HK-2 (cell line): ENCODE measurements around the gene ABL1.
"Not testable (repeated sequence)": the region's sequence is repeated elsewhere in the genome, so short reads cannot be mapped to it uniquely, and the experiment has no call there.

Source experiments
- DNase-seq: peaks from one replicate; pipeline ENCODE4 v3.0.0-alpha.2; 2018; ENCODE audit not compliant: unreplicated experiment

The ABL1 gene

DNA sequence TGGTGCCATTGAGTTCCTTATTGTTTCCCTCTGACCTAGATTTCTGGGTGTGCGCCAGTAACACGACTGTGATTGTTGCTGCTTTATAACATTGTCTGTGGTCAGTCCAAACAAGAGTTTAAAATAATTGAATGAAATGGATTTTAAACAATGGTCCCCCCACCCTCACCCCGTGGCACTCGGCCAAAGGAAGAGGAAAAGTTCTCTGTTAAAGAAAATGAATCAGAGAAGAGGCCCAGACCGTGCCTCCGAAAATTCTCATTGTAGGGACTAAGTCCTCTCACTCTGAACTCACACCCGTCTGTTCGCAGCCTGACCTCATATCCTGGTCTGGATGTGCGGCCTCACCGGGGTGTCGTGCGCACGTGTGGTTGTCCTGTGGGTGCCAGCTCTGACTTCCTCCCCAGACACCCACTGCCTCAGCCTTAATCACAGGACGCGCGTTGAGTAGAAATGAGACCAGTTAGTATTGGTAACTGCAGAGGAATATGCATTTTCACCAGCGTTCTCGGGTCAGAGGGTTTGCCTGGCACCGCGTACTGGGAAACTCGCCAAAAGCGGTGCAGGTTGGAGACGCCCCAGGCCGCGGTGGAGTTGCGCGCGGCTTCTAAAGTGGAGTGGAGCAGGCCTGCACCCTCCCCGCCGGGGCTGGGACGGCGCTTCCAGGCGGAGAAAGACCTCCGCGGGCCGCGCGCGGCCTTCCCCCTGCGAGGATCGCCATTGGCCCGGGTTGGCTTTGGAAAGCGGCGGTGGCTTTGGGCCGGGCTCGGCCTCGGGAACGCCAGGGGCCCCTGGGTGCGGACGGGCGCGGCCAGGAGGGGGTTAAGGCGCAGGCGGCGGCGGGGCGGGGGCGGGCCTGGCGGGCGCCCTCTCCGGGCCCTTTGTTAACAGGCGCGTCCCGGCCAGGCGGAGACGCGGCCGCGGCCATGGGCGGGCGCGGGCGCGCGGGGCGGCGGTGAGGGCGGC lies at the start of gene ABL1:
Gene ABL1, plus strand, starts transcription at position 884 of the 966 bp plus-strand sequence. CDS start 193 bp downstream, outside the sequence.
- DNase-seq = peak; percentile 86

DNA sequence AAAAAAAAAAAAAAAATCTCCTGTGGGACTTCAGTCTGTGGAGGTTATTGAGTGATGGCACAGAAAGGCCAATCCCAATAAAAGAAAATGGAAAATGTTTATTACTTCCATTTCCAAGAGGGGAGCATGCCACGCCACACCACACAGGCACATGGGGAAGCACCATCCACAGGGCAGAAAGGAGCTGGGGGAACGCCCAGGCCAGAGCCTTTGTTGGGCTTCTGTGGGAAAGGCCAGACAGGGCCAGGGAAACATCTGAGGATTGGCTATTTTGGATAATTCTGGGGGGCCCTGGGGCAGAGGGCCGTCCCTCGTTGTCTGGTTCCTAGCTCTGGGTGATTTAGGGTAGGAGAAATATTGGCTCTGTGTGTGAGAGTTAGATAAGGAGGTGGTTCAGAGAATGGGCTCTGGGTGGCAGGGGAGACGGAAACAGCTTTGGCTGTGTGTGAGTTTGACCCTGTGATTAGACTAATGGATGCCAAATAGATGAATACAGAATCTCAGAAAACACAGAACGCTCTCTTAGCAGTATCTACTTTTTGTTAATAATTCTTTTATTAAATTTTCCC lies 49.0 kb upstream of the ABL1 start:
- no peak for DNase-seq

DNA sequence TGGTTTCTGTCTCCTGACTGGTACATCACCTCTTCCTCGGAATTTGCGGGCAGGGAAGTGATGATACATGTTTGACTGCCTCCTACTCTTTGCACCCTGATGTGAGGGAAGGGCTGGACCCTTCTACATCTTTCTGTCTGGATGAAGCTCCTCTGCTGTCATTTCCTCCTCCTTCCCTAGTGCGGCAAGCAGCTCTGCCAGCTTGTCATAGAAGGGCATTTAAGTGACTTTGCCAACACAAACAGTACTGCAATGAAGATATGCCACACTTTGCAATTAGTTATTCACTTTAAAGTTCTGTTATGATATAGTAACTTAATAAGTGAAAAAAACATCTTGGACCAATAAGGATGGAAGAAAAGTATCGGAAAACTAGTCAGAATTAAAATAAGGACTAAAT lies 48.5 kb upstream of the ABL1 start:
- DNase-seq = no peak

DNA sequence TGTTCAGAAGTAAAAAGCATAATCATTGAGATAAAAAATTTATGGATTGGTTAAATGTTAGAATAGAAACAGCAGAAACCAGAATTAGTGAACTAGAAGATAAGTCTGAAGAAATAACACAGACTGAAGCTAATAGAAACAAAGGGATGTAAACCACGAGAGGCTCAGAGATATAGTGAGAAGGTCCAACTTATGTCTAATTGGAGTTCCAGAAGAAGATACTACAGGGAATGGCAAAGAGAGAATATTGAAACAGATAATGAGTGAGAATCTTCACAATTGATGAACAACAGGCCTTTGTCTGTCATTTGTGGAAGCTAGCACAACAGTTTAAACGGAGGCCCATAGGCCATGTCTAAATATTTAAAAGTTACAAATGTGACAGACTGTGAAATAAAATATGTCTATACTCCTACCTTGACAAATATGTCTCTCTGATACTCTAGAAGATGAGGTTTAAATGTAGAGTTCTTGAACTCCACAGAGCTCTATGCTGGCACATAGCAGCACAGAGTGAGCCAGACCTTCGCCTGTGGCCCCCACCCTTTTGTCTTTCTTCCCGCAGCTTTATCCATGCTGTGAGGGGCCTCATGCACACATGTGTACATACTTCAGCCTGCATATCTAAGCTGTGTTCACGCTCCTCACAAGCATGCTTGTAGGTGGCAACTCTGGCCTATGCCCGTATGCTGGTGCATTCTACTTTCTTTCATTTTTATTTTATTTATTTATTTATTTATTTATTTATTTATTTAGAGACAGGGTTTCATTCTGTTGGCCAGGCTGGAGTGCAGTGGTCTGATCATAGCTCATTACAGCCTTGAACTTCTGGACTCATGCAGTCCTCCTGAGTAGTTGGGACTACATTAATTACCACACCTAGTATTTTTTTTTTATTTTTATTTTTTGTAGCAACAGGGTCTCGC lies 45.0 kb upstream of the ABL1 start:
- DNase-seq = no peak

DNA sequence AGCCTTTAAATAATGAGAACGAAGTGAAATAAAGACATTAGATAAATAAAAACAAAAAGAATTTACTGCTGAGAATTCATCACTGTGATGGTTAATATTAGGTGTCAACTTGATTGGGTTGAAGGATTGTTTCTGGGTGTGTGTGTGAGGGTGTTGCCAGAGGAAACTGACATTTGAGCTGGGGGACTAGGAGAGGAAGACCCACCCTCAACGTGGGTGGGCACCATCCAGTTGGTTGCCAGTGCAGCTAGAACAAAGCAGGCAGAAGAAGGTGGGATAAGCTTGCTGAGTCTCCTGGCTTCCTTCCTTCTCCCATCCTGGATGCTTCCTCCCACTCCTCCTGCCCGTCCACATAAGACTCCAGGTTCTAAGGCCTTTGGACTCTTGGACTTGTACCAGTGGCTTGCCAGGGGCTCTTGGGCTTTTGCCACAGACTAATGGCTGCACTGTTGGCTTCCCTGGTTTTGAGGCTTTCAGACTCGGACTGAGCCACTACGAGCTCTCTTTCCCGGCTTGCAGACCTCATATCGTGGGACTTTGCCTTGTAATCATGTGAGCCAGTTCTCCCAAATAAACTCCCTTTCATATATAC lies 43.7 kb upstream of the ABL1 start:
- DNase-seq = no peak

DNA sequence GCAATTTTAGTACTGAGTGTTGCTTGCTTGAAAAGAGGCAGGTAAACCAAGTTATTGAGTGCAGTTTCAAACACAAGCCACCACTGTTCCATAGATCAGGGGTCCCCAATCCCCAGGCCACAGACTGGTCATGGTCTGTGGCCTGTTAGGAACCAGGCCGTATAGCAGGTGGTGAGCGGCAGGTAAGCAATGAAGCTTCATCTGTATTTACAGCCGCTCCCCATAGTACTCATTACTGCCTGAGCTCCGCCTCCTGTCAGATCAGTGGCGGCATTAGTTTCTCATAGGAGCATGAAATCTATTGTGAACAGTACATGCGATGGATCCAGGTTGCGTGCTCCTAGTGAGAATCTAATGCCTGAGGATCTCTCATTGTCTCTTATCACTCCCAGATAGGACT lies 41.5 kb upstream of the ABL1 start:
- DNase-seq = no peak

DNA sequence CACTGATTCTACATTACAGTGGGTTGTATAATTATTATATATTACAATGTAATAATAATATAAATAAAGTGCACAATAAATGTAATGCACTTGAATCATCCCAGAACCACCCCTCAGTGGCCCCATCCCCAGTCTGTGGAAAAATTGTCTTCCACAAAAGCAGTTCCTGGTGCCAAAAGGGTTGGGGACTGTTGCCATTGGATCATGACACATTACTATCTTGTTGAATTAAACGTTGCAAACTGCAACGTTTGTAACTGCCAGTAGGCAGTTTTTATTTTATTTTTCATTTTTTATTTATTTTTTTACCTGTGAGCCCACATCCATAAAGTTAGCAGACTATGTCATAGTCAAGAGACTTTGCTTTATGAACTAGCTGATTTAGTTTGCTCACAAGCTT lies 41.0 kb upstream of the ABL1 start:
- not testable (repeated sequence) for DNase-seq

DNA sequence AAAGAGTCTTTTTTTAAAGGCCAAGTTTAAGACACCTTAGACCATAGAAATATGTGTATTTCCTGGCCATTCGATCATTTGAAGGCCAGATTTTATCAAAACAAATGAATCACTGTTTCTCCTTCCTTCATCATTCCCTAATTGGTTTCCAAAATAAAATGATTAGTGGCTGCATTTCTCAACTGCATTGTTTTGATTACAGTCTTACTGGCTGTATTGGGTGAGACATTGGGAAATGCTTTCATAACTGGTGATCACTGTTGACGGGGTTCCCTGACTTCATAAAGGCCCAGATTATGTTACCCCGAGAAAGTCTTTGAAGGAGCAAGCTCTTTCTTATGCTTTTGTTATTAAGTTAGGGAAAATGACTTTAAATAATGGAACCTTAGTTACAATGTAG lies 40.6 kb upstream of the ABL1 start:
- DNase-seq = not testable (repeated sequence)

DNA sequence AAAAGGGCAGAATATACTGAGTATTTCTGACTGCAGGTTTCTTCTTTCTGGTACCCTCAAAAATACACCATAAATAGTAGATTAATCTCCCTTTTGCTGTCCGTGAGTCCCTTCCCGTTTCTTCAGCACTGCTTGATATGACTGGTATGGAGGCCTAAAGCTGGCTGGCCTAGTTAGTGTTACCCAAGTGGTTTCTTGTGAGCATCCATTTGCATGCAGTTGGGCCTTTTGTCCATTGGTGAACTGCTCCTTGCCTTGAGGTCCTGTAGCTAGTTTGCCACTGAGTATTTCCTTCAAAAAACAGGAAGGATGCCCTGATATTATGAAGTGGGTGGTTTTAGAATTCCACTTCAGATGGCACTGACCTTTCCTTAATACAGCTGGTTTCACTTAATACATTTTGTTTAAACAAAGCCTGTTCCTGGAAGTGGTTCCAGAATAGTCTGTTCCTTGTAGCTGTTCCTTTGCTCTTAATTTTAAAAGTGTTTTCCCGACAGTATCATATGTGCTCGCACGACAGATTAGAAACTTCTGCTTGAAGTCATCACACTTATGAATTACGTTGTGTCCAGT lies 40.0 kb upstream of the ABL1 start:
- DNase-seq = no peak

DNA sequence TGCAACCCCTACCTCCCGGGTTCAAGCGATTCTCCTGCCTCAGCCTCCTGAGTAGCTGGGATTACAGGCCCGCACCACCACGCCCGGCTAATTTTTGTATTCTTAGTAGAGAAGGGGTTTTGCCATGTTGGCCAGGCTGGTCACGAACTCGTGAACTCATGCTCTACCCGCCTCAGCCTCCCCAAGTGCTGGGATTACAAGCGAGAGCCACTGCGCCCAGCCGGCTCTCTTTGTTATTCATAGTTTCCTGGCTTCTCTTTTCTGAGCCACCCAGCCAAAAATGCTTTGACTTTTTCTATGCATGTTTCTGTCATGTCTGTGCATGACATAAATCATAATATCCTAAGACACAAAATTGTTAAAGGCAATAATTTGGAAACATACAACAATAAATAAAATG lies 31.9 kb upstream of the ABL1 start:
- DNase-seq = not testable (repeated sequence)

DNA sequence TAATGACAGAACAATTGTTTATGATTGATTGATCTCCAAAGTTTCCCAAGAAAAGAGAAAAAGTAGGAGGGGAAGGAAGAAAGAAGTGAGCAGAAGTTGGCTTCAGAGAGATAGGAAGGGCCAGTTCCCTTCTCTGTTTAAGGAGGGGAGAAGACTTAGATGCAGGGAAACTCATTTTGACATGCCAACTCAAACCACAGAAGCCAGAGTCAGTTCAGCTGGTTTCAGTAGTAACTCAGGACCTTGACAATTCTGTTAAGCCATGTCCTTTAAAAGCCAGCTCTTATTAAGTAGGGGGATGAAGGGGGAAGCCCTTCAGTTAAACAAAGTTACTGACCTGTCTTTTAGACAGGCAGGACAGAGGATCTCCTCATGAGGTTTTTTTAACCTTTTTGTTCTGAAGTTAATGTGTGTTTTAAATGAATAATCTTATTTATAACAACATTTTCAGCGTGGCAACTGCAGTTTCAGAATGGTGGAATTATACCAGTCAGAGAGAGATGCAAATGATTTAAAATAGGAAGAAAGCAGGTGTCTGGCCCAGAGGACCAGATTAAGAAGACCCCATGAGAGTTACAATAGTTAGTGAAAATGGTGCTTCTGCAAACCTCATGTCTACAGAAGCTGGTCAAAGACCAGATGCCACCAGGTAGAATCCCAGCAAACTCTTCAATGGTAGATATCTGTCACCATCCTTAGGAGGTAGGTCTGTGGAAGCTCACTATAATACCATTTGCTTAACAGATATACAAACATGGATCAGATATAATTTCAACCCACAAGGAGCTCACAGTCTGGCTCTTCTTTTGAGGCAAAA lies 29.3 kb upstream of the ABL1 start:
- DNase-seq = no peak

DNA sequence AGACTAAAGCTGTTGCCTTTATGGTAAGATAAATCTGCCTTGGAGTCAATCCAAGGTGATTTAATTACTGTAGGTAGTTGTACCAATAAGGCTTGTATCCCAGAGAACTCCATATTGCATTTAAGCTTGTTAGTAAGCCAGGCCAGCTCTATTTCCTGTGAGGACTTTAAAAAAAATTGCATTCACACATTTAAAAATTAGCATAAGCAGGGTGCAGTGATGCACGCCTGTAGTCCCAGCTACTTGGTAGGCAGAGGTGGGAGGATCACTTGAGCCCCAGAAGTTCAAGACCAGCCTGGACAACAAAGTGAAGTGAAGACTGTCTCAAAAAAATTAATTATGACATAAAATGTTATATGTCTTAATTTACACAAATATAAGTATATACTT lies 28.7 kb upstream of the ABL1 start:
- no peak for DNase-seq

DNA sequence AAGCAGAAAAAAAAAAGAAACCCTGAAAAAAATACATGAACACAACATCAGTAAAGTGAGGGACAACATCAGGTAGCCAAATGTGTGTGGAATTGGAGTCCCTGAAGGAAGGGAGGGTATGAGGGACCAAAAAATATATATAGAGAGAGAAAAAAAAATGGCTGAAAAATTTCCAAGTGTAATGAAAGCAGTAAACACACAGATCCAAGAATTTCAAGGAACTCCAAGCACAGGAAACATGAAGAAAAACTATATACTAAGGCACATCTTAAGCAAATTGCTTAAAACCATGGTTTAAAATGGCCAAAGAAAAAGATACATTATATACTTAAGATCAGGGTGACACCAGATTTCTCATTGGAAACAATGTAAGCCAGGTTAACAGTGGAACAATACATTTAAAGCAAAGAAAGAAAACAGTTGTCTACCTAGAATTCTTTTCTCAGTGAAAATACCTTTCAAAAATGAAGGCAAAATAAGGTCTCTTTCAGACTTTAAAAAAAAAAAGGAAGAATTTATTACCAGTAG lies 24.4 kb upstream of the ABL1 start:
- no peak for DNase-seq

DNA sequence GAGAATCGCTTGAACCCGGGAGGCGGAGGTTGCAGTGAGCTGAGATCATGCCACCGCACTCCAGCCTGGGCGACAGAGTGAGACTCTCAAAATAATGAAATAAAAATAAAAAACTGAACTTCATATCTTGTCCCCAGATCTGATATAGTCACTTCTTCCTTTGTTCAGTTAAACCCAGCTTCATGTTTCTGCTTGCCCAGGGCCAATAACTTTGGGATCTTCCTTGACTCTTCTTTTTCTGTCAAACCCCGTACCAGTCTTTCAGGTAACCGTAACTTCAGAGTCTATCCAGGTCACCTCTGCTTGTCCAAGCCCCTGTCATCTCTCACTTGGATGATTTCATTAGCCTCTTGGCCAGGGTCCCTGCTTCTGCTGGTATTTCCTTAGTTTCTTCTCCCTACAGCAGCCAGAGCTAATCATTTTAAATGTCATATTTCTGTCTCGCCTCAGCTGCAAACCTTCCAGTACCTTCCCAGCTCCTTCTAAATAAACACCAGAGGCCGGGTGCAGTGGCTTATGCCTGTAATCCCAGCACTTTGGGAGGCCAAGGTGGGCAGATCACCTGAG lies 19.7 kb upstream of the ABL1 start:
- DNase-seq = no peak

DNA sequence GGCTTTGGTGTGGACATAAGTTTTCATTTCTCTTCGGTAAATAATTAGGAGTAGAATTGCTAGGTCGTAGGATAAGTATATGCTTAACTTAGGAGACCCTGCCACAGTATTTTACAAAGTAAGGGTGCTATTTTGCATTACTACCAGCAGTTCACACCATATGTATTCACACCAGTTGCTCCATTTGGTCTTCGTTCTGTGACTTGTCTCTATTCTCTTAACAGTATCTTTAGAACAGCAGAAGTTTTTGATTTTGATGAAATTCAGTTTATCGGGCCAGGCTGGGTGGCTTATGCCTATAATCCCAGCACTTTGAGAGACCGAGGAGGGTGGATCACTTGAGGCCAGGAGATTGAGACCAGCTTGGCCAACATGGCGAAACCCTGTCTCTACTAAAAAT lies 17.1 kb upstream of the ABL1 start:
- no peak for DNase-seq

DNA sequence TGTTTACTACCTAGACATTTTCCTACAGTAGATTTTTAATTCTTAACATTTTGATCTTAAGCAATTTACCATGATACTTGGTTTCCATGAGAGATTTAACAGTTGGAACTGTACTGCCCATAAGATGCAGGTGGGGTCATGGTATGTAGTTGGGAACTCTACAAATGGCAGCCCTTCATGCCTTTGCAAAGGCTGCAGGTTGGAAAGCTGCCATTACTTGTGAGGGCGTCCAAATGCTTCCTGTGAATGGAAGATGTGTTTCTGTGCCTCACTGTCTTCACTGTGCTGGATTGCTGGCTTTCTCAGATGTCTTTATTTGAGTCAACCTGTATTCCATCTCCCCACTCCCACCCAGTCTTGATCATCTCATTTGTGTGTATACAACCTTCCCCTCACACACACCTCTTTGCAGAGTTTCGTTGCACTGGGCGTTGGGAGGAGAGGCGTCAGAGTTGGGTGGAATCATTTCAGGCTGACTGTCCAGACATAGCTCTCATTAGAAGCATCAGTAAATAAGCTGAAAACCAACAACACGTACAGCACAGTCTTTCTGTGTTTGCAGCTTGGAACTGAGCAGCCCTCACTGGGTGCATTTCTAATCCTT lies 14.8 kb upstream of the ABL1 start:
- no peak for DNase-seq

DNA sequence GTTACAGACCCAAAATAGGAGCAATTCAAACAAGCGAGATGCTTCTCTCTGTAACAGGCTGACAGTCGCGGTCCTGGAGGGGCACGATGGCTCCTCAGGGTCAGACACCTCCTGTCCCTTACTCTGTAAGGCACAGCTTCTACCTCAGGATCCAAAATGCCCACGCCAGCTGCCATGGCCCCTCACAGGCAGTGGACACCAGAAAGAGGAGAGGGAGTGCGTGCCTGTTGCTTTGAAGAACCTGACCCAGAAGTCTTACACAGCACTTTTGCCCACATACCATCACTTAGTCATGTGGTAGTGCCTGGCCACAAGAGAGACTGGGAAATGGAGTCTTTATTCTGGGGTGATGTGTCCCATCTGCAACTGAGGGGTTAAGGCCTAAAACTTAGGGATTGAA lies 11.6 kb upstream of the ABL1 start:
- no peak for DNase-seq

DNA sequence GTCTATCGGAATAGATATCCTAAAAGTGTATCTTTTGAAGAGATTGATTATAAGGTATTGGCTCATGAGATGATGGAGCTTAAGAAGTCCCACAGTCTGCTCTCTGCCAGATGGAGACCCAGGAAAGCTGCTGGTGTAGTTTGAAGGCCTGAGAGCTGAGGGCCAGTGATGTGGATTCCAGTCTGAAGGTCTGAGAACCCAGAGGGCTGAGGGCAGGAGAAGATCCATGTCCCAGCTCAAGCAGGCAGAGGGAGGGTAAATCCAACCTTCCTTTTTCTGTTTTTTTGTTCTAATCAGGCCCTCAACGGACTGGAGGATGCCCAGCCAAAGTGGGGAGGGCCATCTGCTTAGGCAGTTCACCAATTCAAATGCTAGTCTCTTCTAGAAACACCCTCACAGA lies 11.0 kb upstream of the ABL1 start:
- no peak for DNase-seq

DNA sequence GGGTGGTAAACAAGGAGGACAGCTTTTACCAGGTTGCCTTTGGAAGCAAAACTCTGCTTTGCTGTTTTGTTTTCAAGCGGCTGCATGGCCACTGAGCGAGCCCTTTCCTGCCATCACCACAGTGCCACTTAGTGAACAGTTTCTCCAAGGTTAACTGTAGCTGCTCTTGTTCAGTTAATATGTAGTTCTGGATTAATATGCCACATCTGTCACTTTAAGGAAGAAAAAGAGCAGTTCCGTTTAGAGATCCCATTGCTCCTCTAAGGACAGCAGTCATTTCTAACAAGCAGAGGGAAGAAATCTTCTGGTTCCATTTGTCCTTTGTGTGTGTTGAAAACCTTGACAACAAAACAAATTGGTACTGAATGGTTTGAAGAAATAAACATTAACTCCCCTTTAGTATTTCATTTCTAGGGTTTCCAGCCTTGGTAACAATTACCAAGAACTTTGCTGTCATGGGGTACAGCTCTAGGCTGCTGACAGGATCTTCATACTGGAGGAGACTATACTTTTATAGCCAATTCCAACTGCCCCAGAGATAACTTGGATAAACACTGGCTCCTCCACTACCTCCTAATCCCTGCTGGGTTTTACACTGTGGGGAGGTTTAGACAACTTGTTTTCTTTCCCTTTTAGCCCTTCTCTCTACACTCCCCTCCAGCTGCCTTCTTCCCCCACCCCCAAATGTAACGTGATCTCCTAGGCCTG lies 10.3 kb upstream of the ABL1 start:
- peak; percentile 36 for DNase-seq
